Activated naive CD4-positive, alpha-beta T cell treated with Interleukin-2 at 50 U/mL for 16 hours (primary cell): ENCODE data around the gene SPATA20.

Experiments
- DNase-seq: peaks from one replicate; pipeline ENCODE4 v3.0.0-alpha.2; 2020

Gene SPATA20

GRCh38 chr17:50604513-50604912, 57.5 kb downstream of the SPATA20 start:
- DNase-seq: no peak

- no peak for DNase-seq
Observed at GRCh38 chr17:50605429-50605828, 58.5 kb downstream of the SPATA20 start.
